H1 (cell line): Measurements from ENCODE around the gene PNPLA1. TPM values are rescaled to one million over a fixed set of nuclear protein-coding genes. Genes with fewer than 3 reads are reported as not detected.

Source experiments
- CTCF ChIA-PET: fragments of 300-600 bp; sonication (Branson Sonifier 250); formaldehyde crosslinking; loops from one replicate; lab custom pipeline; 2021; ENCODE audit not compliant: partially characterized antibody; lab: Charles Lee
- POLR2A ChIA-PET: fragments of 300-600 bp; sonication (Branson Sonifier 250); formaldehyde crosslinking; loops from one replicate; lab custom pipeline; 2021; ENCODE audit warnings: inconsistent platforms; ENCODE audit not compliant: partially characterized antibody; lab: Charles Lee
- DNase-seq, 2 experiments: peaks; one replicate each; pipeline versions ENCODE4 v3.0.0 to v3.0.0-alpha.2; 2010 to 2022; ENCODE audit warnings: low spot score in 2 of 2, low read depth in 1 of 2, mixed read lengths in 1 of 2
- FAIRE-seq: peaks from 2 replicates; lab custom pipeline; 2011; peaks lifted over from hg19 to GRCh38; lab: Jason Lieb, UNC
- H2AFZ ChIP-seq: 2 replicates; pipeline ENCODE4 v1.8.1; 2012; ENCODE audit warnings: low read length, inconsistent platforms
- H2AK5ac ChIP-seq: 2 replicates; pipeline ENCODE4 v1.6.1; 2013; ENCODE audit warnings: low read depth, low read length
- H2BK120ac ChIP-seq: replicated peaks from 2 replicates; pipeline ENCODE3; 2013; ENCODE audit warnings: low read depth, low read length, inconsistent platforms
- H2BK12ac ChIP-seq: 2 replicates; pipeline ENCODE4 v1.6.1; 2013; ENCODE audit warnings: low read depth, low read length
- H2BK15ac ChIP-seq: 2 replicates; pipeline ENCODE4 v1.6.1; 2013; ENCODE audit warnings: low read length
- H2BK20ac ChIP-seq: 2 replicates; pipeline ENCODE4 v1.6.1; 2013; ENCODE audit warnings: low read length
- H2BK5ac ChIP-seq: 2 replicates; pipeline ENCODE4 v1.6.1; 2013; ENCODE audit warnings: low read depth, low read length
- H3K14ac ChIP-seq: 2 replicates; pipeline ENCODE4 v1.6.1; 2013; ENCODE audit warnings: inconsistent platforms; ENCODE audit not compliant: insufficient read length
- H3K18ac ChIP-seq: 2 replicates; pipeline ENCODE4 v1.6.1; 2013; ENCODE audit warnings: low read length; ENCODE audit errors: extremely low read depth
- H3K23ac ChIP-seq: 2 replicates; pipeline ENCODE4 v1.6.1; 2013; ENCODE audit warnings: inconsistent platforms; ENCODE audit not compliant: insufficient read length
- H3K23me2 ChIP-seq: 2 replicates; pipeline ENCODE4 v1.6.1; 2013; ENCODE audit warnings: low read depth, low read length
- H3K27ac ChIP-seq: 2 replicates; pipeline ENCODE4 v1.6.1; 2011; ENCODE audit warnings: low read depth, low read length, inconsistent platforms
- H3K27me3 ChIP-seq, 4 experiments: replicated peaks in 1 of 4; 1 replicate in 1 of 4; 2 replicates in 3 of 4; pipeline versions ENCODE4 v1.6.1 to v1.8.1; 2011 to 2013; ENCODE audit warnings: low read length in 3 of 4, mild to moderate bottlenecking in 3 of 4, inconsistent platforms in 2 of 4, mixed read lengths in 2 of 4, moderate library complexity in 1 of 4; ENCODE audit not compliant: control insufficient read depth in 3 of 4, insufficient read depth in 3 of 4; ENCODE audit errors: extremely low read depth in 1 of 4
- H3K36me3 ChIP-seq, 4 experiments: 2 replicates each; pipeline versions ENCODE4 v1.6.1 to v1.8.1; 2011 to 2013; ENCODE audit warnings: mild to moderate bottlenecking in 4 of 4, low read length in 3 of 4, moderate library complexity in 2 of 4, control low read depth in 1 of 4, inconsistent platforms in 1 of 4; ENCODE audit not compliant: insufficient read depth in 4 of 4, control insufficient read depth in 2 of 4
- H3K4ac ChIP-seq: replicated peaks from 2 replicates; pipeline ENCODE3; 2013; ENCODE audit warnings: low read length, low read depth, mixed read lengths, inconsistent platforms; ENCODE audit not compliant: insufficient read length
- H3K4me1 ChIP-seq, 4 experiments: replicated peaks in 1 of 4; 1 replicate in 1 of 4; 2 replicates in 3 of 4; pipeline versions ENCODE4 v1.6.1 to v1.8.1; 2011 to 2013; ENCODE audit warnings: low read length in 3 of 4, inconsistent platforms in 2 of 4, mixed read lengths in 1 of 4; ENCODE audit not compliant: insufficient read depth in 4 of 4, control insufficient read depth in 3 of 4
- H3K4me2 ChIP-seq, 2 experiments: 2 replicates each; pipeline versions ENCODE4 v1.6.1 to v1.8.1; 2011 to 2013; ENCODE audit warnings: low read depth in 2 of 2, low read length in 2 of 2, control low read depth in 1 of 2, inconsistent platforms in 1 of 2, mild to moderate bottlenecking in 1 of 2; ENCODE audit not compliant: insufficient read depth in 1 of 2
- H3K4me3 ChIP-seq, 4 experiments: fragments of 200-600, 300-600 bp in 1 of 4; sonication (generic), shearing (Covaris generic), sonication (Bioruptor Twin) in 1 of 4; 2 replicates each; pipeline versions ENCODE4 v1.5.1 to v1.8.1; 2011 to 2016; ENCODE audit warnings: low read length in 4 of 4, low read depth in 3 of 4, control low read depth in 2 of 4, inconsistent platforms in 2 of 4, mild to moderate bottlenecking in 2 of 4, mixed read lengths in 1 of 4, moderate library complexity in 1 of 4; ENCODE audit not compliant: insufficient read depth in 2 of 4; ENCODE audit errors: extremely low read depth in 1 of 4
- H3K56ac ChIP-seq: replicated peaks from 2 replicates; pipeline ENCODE3; 2013; ENCODE audit warnings: low read depth, mild to moderate bottlenecking, mixed read lengths, low read length, inconsistent platforms; ENCODE audit not compliant: insufficient read length
- H3K79me1 ChIP-seq: 2 replicates; pipeline ENCODE4 v1.6.1; 2013; ENCODE audit warnings: low read depth, low read length, control low read depth
- H3K79me2 ChIP-seq, 2 experiments: 2 replicates each; pipeline versions ENCODE4 v1.6.1 to v1.8.1; 2012 to 2013; ENCODE audit warnings: low read length in 2 of 2, mild to moderate bottlenecking in 2 of 2, inconsistent platforms in 1 of 2; ENCODE audit not compliant: insufficient read depth in 2 of 2, control insufficient read depth in 1 of 2
- H3K9ac ChIP-seq, 4 experiments: replicated peaks in 1 of 4; 1 replicate in 1 of 4; 2 replicates in 3 of 4; pipeline versions ENCODE4 v1.6.1 to v1.8.1; 2011 to 2013; ENCODE audit warnings: low read depth in 3 of 4, low read length in 3 of 4, control low read depth in 2 of 4, mild to moderate bottlenecking in 2 of 4, moderate library complexity in 2 of 4, inconsistent platforms in 1 of 4; ENCODE audit errors: extremely low read depth in 1 of 4
- H3K9me3 ChIP-seq, 2 experiments: 2 replicates each; pipeline versions ENCODE4 v1.6.1 to v1.8.1; 2012 to 2013; ENCODE audit warnings: mild to moderate bottlenecking in 2 of 2, moderate library complexity in 2 of 2, control low read depth in 1 of 2, inconsistent platforms in 1 of 2, low read depth in 1 of 2, low read length in 1 of 2, mixed read lengths in 1 of 2; ENCODE audit not compliant: insufficient read depth in 2 of 2
- H4K20me1 ChIP-seq, 2 experiments: replicated peaks in 1 of 2; 2 replicates each; pipeline versions ENCODE3 to v1.8.1; 2011 to 2013; ENCODE audit warnings: inconsistent platforms in 2 of 2, low read length in 2 of 2, mild to moderate bottlenecking in 1 of 2; ENCODE audit not compliant: insufficient read depth in 2 of 2, control insufficient read depth in 1 of 2
- H4K5ac ChIP-seq: 2 replicates; pipeline ENCODE4 v1.6.1; 2013; ENCODE audit warnings: low read length, low read depth, mixed read lengths, inconsistent platforms; ENCODE audit not compliant: insufficient read length
- H4K8ac ChIP-seq: 2 replicates; pipeline ENCODE4 v1.8.0; 2013; ENCODE audit warnings: mild to moderate bottlenecking, moderate library complexity, low read length, inconsistent platforms; ENCODE audit not compliant: insufficient read depth; ENCODE audit errors: extremely low read depth
- H4K91ac ChIP-seq: replicated peaks from 2 replicates; pipeline ENCODE3; 2013; ENCODE audit warnings: low read length, mixed read lengths, inconsistent platforms; ENCODE audit not compliant: insufficient read length
- BRCA1 ChIP-seq: IDR thresholded peaks from 2 replicates; pipeline ENCODE4 v1.6.1; 2012; ENCODE audit warnings: low read depth, low read length, improper control_type of control experiment
- CBX5 ChIP-seq: fragments of 300-800, 300-1000 bp; sonication (generic); IDR thresholded peaks from 2 replicates; pipeline ENCODE4 v1.7.1; 2016; ENCODE audit warnings: antibody characterized with exemption, low read length, low read depth
- CHD2 ChIP-seq: IDR thresholded peaks from 2 replicates; pipeline ENCODE4 v1.6.1; 2012; ENCODE audit warnings: low read length, improper control_type of control experiment
- EGR1 ChIP-seq: IDR thresholded peaks from 2 replicates; pipeline ENCODE4 v1.6.1; 2011; ENCODE audit warnings: low read depth, low read length, borderline replicate concordance
- HDAC2 ChIP-seq, 2 experiments: fragments of 300-600 bp in 1 of 2; sonication (generic) in 1 of 2; IDR thresholded peaks; 2 replicates each; pipeline ENCODE4 v1.6.1; 2011 to 2012; ENCODE audit warnings: low read depth in 2 of 2, low read length in 2 of 2, mild to moderate bottlenecking in 2 of 2, moderate library complexity in 2 of 2, borderline replicate concordance in 1 of 2, inconsistent platforms in 1 of 2
- HDAC6 ChIP-seq: IDR thresholded peaks from one replicate; pipeline ENCODE4 v1.7.1; 2012; ENCODE audit warnings: low read depth, mild to moderate bottlenecking, inconsistent platforms, low read length, moderate library complexity
- KDM5A ChIP-seq: fragments of 200-600 bp; IDR thresholded peaks from 2 replicates; pipeline ENCODE4 v1.7.1; 2012; ENCODE audit warnings: mild to moderate bottlenecking, low read length, inconsistent platforms, mixed read lengths
- MAFK ChIP-seq: IDR thresholded peaks from 2 replicates; pipeline ENCODE4 v1.6.1; 2012; ENCODE audit warnings: low read depth, mild to moderate bottlenecking, improper control_type of control experiment, low read length
- NANOG ChIP-seq: IDR thresholded peaks from 2 replicates; pipeline ENCODE4 v1.6.1; 2011; ENCODE audit warnings: low read length, low read depth, mild to moderate bottlenecking, inconsistent platforms; ENCODE audit not compliant: insufficient read depth, poor library complexity, severe bottlenecking
- PHF8 ChIP-seq: fragments of 200-600 bp; sonication (generic); conservative IDR thresholded peaks from 2 replicates; pipeline ENCODE4 v1.7.1; 2012; ENCODE audit warnings: low read depth, mild to moderate bottlenecking, inconsistent platforms, low read length, moderate library complexity
- POLR2A ChIP-seq, 2 experiments: IDR thresholded peaks; 1 replicate in 1 of 2; 2 replicates in 1 of 2; pipeline ENCODE4 v1.6.1; 2011; ENCODE audit warnings: low read depth in 2 of 2, low read length in 2 of 2, mild to moderate bottlenecking in 2 of 2; ENCODE audit errors: control extremely low read depth in 1 of 2
- RBBP5 ChIP-seq: IDR thresholded peaks from 2 replicates; pipeline ENCODE4 v1.7.1; 2012; ENCODE audit warnings: low read depth, mild to moderate bottlenecking, inconsistent platforms, low read length, moderate library complexity, borderline replicate concordance
- SIN3A ChIP-seq, 2 experiments: IDR thresholded peaks in 1 of 2; conservative IDR thresholded peaks in 1 of 2; 2 replicates each; pipeline ENCODE4 v1.6.1; 2011 to 2012; ENCODE audit warnings: low read length in 2 of 2, improper control_type of control experiment in 1 of 2, low read depth in 1 of 2, mild to moderate bottlenecking in 1 of 2
- SP2 ChIP-seq: IDR thresholded peaks from 2 replicates; pipeline ENCODE4 v1.6.1; 2012; ENCODE audit warnings: mild to moderate bottlenecking, low read length, inconsistent platforms
- TCF12 ChIP-seq: IDR thresholded peaks from 2 replicates; pipeline ENCODE4 v1.6.1; 2011; ENCODE audit warnings: low read depth, mild to moderate bottlenecking, low read length
- WGBS, 2 experiments: shearing (Covaris generic) in 1 of 2; methylation state at CpG; one replicate each; pipeline versions ENCODE4 v1.1.6 to v1.1.7; 2013 to 2015; ENCODE audit warnings: low lambda C conversion rate in 2 of 2, mixed read lengths in 2 of 2, inconsistent platforms in 1 of 2, low coverage in 1 of 2, missing lambda C conversion rate in 1 of 2; ENCODE audit not compliant: insufficient replicate concordance in 2 of 2, insufficient coverage in 1 of 2, insufficient read length in 1 of 2; ENCODE audit errors: extremely low coverage in 1 of 2, missing lambda C conversion rate in 1 of 2; 5-methylcytosine and 5-hydroxymethylcytosine counted together
- polyA plus RNA-seq, 7 experiments: library from polyadenylated mRNA; depleted of rRNA in 3 of 7; stranded (reverse) in 5 of 7; unstranded in 2 of 7; fragments of >200 nt in 5 of 7; fragments of 200-250 nt in 2 of 7; gene quantifications; 1 replicate in 5 of 7; 2 replicates in 1 of 7; 4 replicates in 1 of 7; pipeline versions ENCODE4 v1.2.1 to v1.2.3, GENCODE V29; 2011 to 2013; ENCODE audit warnings: missing spikeins in 2 of 7, mixed read lengths in 2 of 7
- total RNA-seq: library from RNA; stranded (reverse); fragmentation: NEBNext Ultra II Directional; extraction: Animal tissue kit (Norgen Biotek cat#: 25700); gene quantifications from 2 replicates; pipeline ENCODE4 v1.2.1, GENCODE V29; 2021

The PNPLA1 gene
- total and polyA plus RNA-seq, 2 of the 8 experiments (the other 6 are each of a cell fraction or from before 2014, with no cell fraction given): not detected

- 73% methylated on average over 5 of the region's 5 CpGs; no CpG with 5 or more reads in 1 of the 2 experiments for WGBS, 2 experiments
- FAIRE-seq (no peak), DNase-seq (no peak)
- Histone ChIP-seq H3K9ac (no peak overlapping the region), H3K23me2 (peaks cover 2% of the 10 kb centered on the region; the same call in 1 of the 2 replicates), H4K5ac (no peak overlapping the region), H3K27ac (no peak overlapping the region), H3K27me3 (0 out of 7 replicates have a peak, but pooled peaks cover 0 to 3% (median 0%) of the 10 kb centered on the region in 4 experiments), H3K18ac (no peak overlapping the region), H3K23ac (no peak overlapping the region), H3K79me1 (no peaks in the 10 kb centered on the region), H3K36me3 (no peaks in the 10 kb centered on the region), H2AK5ac (no peak overlapping the region), H3K4me2 (no peak overlapping the region), H3K56ac (no peak overlapping the region), H2AFZ (no peak overlapping the region), H3K4me1 (peaks cover 2 to 7% (median 3%) of the 10 kb centered on the region in 4 experiments; a peak in 6 of 7 replicates), H2BK120ac (no peak overlapping the region), H2BK15ac (no peak overlapping the region), H2BK5ac (no peak overlapping the region), H2BK20ac (no peak overlapping the region), H3K14ac (no peak overlapping the region), H4K20me1 (no peaks in the 10 kb centered on the region), H2BK12ac (no peak overlapping the region), H4K8ac (no peak overlapping the region), H3K4me3 (no peak overlapping the region), H3K4ac (no peak overlapping the region), H4K91ac (no peak overlapping the region), H3K79me2 (no peaks in the 10 kb centered on the region), H3K9me3 (no peaks in the 10 kb centered on the region)
- ChIA-PET POLR2A (no interaction called here), CTCF (interaction anchor here (0.6 to 8.7 kb wide), 7 partner anchors 10 to 164 kb away, joined by 3 to 93 read pairs (median 5); no protein-coding TSS in a partner anchor)
- TF ChIP-seq EGR1: no peak
- no peak for TF ChIP-seq CHD2
- TF ChIP-seq SP2: no peak
- TF ChIP-seq KDM5A: no peak
- TF ChIP-seq POLR2A (IDR thresholded peaks at IDR 0.05; ENCODE audit: control extremely low read depth in 1 of 2, low read depth in 2 of 2, low read length in 2 of 2): no peak
- TF ChIP-seq CBX5: no peak
- no peak for TF ChIP-seq HDAC2 (IDR thresholded peaks at IDR 0.05; ENCODE audit: borderline replicate concordance in 1 of 2, low read depth in 2 of 2, low read length in 2 of 2)
- TF ChIP-seq MAFK: no peak
- TF ChIP-seq TCF12: no peak
- TF ChIP-seq PHF8: no peak
- no peak for TF ChIP-seq HDAC6
- no peak for TF ChIP-seq NANOG
- no peak for TF ChIP-seq BRCA1
- no peak for TF ChIP-seq SIN3A (conservative IDR thresholded peaks at IDR 0.05 in 1 of 2, IDR thresholded peaks at IDR 0.05 in 1 of 2; ENCODE audit: low read depth in 1 of 2, low read length in 2 of 2)
- no peak for TF ChIP-seq RBBP5
Measured at GRCh38 chr6:36286858-36287257, 17.0 kb downstream of the PNPLA1 start.
